ENCODE data around the gene RFC1.
"Not testable (repeated sequence)": the region's sequence is repeated elsewhere in the genome, so short reads cannot be mapped to it uniquely, and the experiment has no call there.

Gene RFC1

DNA sequence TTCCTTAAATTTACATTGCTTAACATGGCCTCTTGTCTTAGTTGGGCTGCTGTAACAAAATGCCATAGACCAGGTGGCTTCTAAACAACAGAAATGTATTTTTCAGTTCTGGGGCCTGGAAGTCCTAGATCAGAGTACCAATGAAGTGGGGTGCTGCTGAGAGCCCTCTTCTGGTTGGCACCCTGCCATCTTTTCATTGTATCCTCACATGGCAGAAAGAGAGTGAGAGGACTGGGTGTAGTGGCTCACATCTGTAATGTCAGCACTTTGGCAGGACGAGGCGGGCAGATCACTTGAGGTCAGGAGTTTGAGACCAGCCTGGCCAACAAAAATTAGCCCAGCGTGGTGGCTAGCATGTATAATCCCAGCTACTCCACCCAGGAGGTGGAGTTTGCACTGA lies 28.5 kb upstream of the RFC1 start:
- in situ Hi-C loops (cut with MboI; ENCODE audit: low sequenced_read_pairs, unreplicated experiment) = no loop called here
- DNase-seq (ENCODE audit: low spot score) = no peak
- TF ChIP-seq, protein P1, sequence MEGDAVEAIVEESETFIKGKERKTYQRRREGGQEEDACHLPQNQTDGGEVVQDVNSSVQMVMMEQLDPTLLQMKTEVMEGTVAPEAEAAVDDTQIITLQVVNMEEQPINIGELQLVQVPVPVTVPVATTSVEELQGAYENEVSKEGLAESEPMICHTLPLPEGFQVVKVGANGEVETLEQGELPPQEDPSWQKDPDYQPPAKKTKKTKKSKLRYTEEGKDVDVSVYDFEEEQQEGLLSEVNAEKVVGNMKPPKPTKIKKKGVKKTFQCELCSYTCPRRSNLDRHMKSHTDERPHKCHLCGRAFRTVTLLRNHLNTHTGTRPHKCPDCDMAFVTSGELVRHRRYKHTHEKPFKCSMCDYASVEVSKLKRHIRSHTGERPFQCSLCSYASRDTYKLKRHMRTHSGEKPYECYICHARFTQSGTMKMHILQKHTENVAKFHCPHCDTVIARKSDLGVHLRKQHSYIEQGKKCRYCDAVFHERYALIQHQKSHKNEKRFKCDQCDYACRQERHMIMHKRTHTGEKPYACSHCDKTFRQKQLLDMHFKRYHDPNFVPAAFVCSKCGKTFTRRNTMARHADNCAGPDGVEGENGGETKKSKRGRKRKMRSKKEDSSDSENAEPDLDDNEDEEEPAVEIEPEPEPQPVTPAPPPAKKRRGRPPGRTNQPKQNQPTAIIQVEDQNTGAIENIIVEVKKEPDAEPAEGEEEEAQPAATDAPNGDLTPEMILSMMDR (IDR thresholded peaks at IDR 0.05; ENCODE audit: borderline replicate concordance, control extremely low read depth, extremely low read depth, insufficient read depth, missing control alignments) = no peak

DNA sequence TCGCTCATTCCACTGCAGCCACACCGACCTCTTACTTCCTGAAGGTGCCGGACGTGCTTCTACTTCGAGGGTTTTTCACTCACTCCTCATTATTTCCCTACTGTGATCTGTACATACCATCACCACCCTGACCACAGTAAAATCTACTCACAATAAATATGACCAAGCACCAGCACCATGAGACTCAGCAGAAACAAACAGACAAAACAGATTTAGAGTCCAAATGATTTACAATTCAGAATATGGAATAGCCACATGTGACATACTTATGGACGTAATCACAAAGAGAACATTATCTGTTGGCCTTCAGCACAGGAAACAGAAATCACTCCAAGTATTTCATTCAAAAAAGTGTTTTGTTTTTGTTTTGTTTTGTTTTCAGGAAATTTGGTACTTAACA lies 24.4 kb upstream of the RFC1 start:
- in situ Hi-C loops (cut with MboI; ENCODE audit: low sequenced_read_pairs, unreplicated experiment) = no loop called here
- DNase-seq (ENCODE audit: low spot score) = no peak
- TF ChIP-seq, protein P1 (IDR thresholded peaks at IDR 0.05; ENCODE audit: borderline replicate concordance, control extremely low read depth, extremely low read depth, insufficient read depth, missing control alignments) = no peak

DNA sequence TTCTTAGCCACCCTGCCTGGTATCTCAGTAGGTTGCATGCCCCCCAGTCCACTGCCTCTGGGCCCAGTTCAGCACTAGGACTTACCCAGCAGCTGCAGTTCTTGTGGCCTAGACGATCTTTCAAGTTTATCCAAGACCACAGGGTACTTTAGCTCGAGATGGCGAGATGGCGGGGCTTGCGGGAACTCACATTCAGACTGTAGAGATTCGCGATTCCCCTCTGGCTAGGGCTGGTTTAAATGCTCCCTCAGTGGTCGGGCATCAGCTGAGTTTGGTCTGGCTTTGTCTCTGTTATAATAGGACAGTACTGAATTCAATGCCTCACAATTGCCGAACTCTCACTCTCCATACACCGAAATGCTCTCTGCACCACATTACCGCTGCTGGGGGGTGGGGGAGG lies 18.4 kb upstream of the RFC1 start:
- TF ChIP-seq, protein P1 (IDR thresholded peaks at IDR 0.05; ENCODE audit: borderline replicate concordance, control extremely low read depth, extremely low read depth, insufficient read depth, missing control alignments) = no peak
- no peak for DNase-seq (ENCODE audit: low spot score)
- in situ Hi-C loops (cut with MboI; ENCODE audit: low sequenced_read_pairs, unreplicated experiment) = no loop called here

DNA sequence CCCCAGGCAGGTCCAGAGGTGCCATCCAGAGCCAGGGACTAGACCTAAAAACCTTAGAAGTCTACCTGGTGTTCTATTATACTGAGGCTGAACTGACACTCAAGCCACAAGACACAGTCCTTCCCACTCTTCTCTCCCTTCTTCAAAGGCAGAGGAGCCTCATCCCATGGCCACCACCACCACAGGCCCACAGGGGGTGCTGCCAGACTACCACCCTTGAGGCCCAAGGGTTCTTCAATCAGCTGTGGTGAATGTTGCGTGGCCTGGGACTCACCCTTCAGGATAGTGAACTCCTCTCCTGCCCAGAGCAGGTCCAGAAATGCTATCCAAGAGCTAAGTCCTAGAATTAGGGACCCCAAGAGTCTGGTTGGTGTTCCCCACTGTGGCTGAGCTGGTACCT lies 17.5 kb upstream of the RFC1 start:
- in situ Hi-C loops (cut with MboI; ENCODE audit: low sequenced_read_pairs, unreplicated experiment) = no loop called here
- no peak for DNase-seq (ENCODE audit: low spot score)
- TF ChIP-seq, protein P1 (IDR thresholded peaks at IDR 0.05; ENCODE audit: borderline replicate concordance, control extremely low read depth, extremely low read depth, insufficient read depth, missing control alignments) = no peak

DNA sequence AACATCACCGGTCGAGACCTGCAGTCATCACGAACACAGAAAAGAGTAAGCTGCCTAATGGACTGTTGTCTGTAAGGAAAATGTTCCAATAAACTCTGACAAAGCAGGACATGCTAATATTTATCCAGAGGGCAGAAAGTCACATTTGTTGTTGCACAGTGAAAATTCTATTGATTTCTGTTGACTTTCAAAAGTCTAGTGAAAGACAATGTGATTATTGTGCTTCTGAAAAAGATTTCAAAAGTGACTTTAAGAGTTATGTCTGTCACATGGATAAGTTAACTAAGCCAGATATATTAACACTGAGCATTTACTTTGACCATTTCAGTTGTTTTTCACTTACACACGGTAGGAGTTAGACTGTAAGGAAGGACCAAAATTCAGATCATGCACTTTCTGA lies 9.3 kb upstream of the RFC1 start:
- in situ Hi-C loops (cut with MboI; ENCODE audit: low sequenced_read_pairs, unreplicated experiment) = no loop called here
- no peak for DNase-seq (ENCODE audit: low spot score)
- TF ChIP-seq, protein P1 (IDR thresholded peaks at IDR 0.05; ENCODE audit: borderline replicate concordance, control extremely low read depth, extremely low read depth, insufficient read depth, missing control alignments) = no peak

DNA sequence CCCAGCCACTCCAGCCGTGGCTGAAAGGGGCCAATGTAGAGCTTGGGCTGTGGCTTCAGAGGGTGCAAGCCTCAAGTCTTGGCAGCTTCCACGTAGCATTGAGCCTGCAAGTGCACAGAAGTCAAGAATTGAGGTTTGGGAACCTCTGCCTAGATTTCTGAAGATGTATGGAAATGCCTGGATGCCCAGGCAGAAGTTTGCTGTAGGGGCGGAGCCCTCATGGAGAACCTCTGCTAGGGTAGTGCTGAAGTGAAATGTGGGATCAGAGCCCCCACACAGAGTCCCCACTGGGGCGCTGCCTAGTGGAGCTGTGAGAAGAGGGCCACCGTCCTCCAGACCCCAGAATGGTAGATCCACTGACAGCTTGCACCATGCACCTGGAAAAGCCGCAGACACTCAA lies 5.0 kb upstream of the RFC1 start:
- in situ Hi-C loops (cut with MboI; ENCODE audit: low sequenced_read_pairs, unreplicated experiment); DNase-seq (ENCODE audit: low spot score): not testable (repeated sequence)

DNA sequence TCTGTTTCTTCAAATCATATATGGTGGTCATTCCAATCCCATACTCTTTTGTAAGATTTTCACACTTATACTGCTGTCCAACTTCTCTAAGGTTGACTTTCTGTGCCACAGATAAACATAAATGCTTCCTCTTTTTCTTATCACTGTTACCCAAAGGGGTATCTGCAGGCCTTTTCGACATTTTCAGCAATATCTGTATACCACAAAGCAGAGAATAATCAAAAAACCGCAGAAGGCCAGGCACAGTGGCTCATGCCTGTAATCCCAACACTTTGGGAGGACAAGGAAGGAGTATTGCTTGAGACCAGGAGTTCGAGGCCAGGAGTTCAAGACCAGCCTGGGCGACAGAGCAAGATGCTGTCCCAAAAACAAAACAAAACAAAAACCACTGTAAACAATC lies 3.1 kb upstream of the RFC1 start:
- in situ Hi-C loops (cut with MboI; ENCODE audit: low sequenced_read_pairs, unreplicated experiment) = no loop called here
- TF ChIP-seq, protein P1 (IDR thresholded peaks at IDR 0.05; ENCODE audit: borderline replicate concordance, control extremely low read depth, extremely low read depth, insufficient read depth, missing control alignments) = no peak

More for the DNA sequence above, 3.1 kb upstream of the RFC1 start:
- DNase-seq (ENCODE audit: low spot score) = no peak

All from GM13976 (cell line).